Activated naive CD4-positive, alpha-beta T cell treated with anti-CD3 and anti-CD28 coated beads, Interleukin-2, amount 50 U/mL, for 16 hours (primary cell): ENCODE measurements around the gene TDRD9.
"Not testable (repeated sequence)": the region's sequence is repeated elsewhere in the genome, so short reads cannot be mapped to it uniquely, and the experiment has no call there.

Source experiments
- DNase-seq: peaks from one replicate; pipeline ENCODE4 v3.0.0-alpha.2; 2020

The TDRD9 gene

DNA sequence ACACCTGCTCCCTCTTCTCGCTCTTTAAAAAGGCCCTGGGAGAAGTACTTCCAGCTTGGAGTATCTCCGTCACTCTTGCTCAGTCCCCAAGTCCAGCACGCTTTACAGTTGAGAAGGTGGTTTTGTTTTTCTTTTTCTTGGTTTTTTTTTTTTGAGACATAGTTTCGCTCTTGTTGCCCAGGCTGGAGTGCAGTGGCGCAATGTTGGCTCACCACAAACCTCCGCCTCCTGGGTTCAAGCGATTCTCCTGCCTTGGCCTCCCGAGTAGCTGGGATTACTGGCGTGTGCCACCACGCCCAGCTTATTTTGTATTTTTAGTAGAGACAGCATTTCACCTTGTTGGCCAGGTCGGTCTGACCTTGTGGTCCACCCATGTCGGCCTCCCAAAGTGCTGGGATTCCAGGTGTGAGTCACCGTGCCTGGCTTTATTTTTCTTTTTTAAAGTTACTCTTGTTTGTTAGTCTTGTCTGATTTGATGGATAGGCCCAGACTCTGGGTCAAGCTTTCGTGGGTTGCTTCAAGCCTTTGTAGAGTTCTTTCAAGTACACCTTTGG lies 1.9 kb downstream of the TDRD9 start:
- no peak for DNase-seq

DNA sequence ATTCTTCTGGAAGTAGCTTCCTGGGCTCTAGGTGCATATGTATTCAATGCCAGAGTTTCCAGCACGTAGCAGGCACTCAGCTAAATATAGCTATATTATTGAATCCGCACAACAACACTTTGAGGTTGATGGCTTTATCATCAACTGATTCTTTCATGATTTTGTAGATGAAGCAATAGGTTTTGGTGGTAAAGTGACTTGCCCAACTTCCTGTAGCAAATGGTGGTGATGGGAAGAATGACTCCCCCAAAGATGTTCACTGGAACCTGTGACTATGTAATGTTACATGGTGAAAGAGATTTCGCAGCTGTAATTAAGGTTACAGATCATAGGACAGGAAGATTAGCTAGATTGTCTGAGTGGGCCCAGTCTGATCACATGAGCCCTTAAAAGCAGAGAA lies 3.2 kb downstream of the TDRD9 start:
- no peak for DNase-seq

DNA sequence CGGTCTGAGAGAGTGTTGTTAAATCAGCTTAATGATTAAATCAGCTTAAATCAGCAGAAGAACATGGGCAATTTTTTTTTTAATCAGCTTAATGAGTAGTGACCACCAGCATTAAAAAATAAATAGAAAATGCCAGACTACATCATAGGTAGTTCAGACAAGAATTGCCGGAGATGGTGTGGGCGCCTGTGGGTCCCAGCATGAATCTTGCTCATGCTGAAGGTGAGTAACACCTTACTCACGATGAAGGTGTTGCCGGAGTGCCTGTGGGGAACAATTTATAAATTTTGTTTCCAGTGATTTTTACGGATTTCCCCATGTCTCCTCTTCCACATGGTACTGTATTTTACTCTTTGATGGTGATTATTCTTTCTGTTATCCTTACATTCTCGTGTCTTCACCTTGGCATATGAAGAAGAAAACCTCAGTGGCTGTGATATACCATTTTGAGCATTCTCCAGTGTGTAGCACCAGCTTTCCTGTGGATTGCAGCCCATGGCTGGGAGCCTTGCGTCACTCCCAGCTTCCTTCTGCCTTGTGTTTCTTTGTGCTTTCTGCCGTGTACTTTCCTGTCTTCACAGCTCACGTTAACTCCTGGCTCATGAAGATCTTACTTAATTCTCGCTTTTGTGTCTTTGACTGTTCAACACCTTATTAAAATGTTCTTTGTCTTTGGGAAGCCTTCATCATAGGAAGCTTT lies 4.7 kb downstream of the TDRD9 start:
- DNase-seq = no peak

GRCh38 chr14:103935102-103935501 lies 6.8 kb downstream of the TDRD9 start:
- no peak for DNase-seq

DNA sequence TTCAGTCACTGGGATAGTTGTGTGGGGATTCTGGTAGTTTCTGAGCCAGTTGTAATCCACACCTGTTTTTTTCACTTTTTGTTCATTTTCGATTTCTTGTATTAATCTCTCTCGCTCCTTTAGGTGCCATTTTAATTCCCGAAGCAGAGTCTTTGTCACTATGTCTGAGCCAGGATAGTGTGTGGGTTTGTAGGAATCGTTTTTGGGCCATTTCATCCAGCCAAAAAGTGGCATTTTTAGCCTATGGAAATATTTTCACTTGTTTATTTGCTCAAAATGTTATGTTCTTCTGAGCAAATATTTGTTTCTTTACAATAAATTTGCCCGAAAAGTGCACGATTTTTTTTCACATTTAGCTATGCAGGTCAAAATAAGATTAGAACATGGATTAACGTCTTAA lies 13.2 kb downstream of the TDRD9 start:
- no peak for DNase-seq

GRCh38 chr14:103941973-103942736 lies 13.9 kb downstream of the TDRD9 start, which contains the start of gene RD3L:
RD3L (minus strand) TSS chr14:103942529; CDS start chr14:103941695, 834 bp downstream.
- no peak for DNase-seq

DNA sequence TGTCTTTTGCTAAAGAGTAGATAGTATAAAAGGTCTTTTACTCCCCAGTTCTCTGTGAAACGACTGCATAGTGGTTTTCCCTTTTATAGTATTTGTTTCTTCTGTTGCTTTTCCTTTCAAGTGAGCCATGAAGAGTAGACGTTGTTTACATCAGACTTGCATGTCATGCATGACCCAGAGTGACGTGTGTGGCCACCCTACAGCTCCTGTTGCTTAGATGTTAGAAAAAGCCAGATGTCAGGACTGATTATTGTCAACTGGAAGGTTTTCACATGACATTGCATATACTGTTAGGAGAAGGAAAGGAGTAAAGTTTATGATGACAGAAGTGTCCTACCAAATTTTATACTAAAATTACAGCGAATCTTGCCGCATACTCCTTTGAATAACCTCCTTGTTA lies 15.4 kb downstream of the TDRD9 start:
- DNase-seq = no peak

GRCh38 chr14:103946975-103947374 lies 18.7 kb downstream of the TDRD9 start:
- DNase-seq = no peak

- DNase-seq = no peak
Observed at GRCh38 chr14:103948442-103948841, 20.2 kb downstream of the TDRD9 start.

DNA sequence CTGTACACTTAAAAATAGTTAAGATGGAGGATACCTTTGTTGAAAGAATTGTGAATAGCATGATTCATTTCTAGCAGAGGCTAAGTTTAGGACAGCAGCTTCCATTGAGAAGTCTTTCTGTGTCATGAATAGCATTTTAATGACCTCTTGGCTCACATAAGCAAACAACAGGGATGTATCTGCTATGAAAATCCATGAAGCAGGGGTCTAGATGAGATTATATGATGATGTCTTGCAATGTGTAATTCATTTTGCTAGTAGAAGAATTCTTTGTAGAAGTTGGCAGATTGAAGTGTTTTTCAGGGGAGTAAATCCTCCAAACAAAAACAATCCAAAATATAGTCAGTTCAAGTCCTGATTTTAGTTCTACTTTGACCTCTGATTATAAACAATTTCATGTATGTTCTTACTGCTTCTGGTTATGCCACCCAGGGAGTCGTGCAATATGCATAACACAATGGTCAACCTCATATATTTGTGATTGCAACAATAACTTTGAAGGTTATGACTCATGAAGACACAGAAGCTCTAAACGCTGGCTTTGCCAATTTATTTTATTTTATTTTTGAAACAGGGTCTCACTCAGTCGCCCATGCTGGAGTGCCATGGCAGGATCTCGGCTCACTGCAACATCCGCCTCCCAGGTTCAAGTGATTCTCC lies 21.0 kb downstream of the TDRD9 start:
- no peak for DNase-seq

DNA sequence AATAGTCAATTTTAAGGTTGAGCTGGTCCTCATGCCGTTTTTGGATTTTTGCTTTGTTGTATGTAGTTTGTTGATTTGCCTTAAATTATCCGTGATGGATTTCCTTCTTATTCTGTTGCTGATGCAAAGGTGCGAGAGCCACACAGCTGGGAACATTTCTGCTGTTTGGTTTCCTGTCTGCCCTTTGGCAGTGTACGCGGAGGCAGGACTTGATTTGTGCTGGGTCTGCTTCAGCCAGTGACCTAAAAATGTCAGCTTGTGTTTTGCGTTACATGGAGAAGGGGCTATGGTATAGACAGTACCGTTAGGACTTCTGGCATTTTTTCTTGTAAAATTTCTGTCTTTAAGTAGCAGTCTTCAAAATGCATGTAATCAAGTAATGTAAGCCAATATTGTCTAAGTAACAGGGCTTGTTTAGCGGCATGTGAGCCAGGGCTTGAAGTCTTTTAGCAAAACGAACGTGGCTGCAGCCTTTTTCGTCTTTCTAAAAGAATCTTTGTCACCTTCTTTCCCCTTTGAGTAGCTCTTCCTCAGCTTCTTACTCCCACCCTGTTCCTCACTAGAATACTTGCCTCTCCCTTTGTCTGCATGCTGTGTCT lies 32.3 kb downstream of the TDRD9 start:
- no peak for DNase-seq

GRCh38 chr14:103961928-103962578 lies 33.8 kb downstream of the TDRD9 start:
- no peak for DNase-seq

DNA sequence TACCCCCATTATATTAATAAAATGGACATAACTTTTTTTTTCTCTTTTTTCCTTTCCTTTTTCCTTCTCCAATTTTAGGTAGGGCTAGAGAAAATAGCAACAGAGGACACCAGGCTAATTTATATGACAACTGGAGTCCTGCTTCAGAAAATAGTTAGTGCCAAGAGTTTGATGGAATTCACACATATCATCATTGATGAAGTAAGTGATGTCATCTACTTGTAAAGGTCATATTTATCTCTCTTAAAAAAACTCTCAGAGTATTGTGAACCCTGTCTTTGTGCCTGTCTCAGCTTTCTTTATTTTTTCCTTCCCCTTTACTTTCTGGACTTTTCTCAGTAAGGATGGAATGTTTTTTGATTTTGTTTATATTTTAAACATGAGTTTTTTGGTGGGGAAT lies 38.4 kb downstream of the TDRD9 start:
- DNase-seq = no peak

- no peak for DNase-seq
Observed at GRCh38 chr14:103969961-103970360, 41.7 kb downstream of the TDRD9 start.

GRCh38 chr14:103973354-103973753 lies 45.1 kb downstream of the TDRD9 start:
- DNase-seq = no peak

DNA sequence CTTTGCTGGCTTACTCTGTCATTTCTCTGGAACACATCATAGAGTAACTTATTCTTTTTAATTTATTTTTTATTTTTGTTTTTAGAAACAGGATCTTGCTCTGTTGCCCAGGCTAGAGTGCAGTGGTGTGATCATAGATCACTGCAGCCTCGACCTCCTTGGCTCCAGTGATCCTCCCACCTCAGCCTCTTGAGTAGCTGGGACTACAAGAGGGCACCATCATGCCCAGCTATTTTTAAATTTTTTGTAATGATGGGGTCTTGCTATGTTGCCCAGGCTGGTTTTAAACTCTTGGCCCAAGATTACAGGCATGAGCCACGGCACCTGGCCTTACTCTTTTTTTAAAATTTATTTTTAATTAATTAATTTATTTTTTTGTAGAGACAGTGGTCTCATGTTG lies 46.3 kb downstream of the TDRD9 start:
- no peak for DNase-seq

DNA sequence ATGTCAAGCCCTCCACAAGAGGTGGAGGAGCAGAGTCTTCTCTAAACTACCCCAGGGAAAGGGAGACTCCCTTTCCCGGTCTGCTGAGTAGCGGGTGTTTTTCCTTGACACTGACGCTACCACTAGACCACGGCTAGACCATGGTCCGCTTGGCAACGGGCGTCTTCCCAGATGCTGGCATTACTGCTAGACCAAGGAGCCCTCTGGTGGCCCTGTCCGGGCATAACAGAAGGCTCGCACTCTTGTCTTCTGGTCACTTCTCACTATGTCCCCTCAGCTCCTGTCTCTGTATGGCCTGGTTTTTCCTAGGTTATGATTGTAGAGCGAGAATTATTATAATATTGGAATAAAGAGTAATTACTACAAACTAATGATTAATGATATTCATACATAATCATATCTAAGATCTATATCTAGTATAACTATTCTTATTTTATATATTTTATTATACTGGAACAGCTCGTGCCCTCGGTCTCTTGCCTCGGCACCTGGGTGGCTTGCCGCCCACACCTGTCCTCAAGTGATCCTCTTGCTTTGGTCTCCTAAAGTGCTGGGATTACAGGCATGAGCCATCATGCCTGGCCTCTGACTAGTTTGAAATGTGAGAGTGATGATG lies 52.5 kb downstream of the TDRD9 start:
- DNase-seq = not testable (repeated sequence)

GRCh38 chr14:103984196-103984595 lies 55.9 kb downstream of the TDRD9 start:
- no peak for DNase-seq

DNA sequence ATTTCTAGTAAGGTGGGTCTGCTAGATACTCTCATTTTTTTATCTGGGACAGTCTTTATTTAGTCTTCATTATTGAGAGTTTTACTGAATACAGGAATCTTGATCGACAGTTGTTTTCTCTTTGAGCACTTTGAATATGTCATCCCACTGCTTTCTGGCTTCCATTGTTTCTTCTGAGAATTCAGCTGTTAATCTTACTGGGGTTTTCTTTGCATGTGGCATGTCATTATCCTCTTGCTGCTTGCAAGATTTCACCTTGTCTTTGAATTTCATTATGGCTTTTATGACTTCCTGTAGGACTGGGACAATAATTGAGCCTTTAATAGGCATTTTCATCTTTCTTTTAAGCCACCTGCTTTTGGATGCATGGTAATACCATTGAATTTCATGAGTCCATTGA lies 60.8 kb downstream of the TDRD9 start:
- DNase-seq = no peak

GRCh38 chr14:103989964-103990363 lies 61.7 kb downstream of the TDRD9 start:
- no peak for DNase-seq

DNA sequence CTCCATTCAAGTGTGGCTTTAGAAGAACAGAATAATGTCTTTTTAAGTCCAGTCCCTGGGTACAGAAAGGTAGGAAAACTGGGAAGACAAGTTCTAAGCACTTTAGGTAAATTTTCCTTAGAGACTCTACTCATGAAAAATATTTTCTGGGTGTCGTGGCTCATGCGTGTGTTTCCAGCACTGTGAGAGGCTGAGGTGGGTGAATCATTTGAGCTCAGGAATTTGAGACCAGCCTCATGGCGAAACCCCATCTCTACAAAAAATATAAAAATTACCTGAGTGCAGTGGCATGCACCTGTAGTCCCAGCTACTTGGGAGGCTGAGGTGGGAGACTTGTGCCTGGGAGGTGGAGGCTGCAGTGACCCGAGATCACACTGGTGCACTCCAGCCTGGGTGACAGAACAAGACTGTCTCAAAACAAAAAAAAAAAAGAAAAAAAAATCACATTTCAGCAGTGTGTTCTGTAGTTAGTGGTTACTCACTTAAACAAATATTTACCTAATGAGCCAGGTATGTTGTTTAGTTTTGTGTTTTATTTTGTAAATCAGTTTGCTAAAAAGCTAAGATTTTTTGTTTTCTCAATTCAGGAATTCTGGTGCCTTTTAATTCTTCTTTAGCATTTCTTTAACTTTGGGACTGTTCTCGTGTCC lies 66.4 kb downstream of the TDRD9 start:
- no peak for DNase-seq

DNA sequence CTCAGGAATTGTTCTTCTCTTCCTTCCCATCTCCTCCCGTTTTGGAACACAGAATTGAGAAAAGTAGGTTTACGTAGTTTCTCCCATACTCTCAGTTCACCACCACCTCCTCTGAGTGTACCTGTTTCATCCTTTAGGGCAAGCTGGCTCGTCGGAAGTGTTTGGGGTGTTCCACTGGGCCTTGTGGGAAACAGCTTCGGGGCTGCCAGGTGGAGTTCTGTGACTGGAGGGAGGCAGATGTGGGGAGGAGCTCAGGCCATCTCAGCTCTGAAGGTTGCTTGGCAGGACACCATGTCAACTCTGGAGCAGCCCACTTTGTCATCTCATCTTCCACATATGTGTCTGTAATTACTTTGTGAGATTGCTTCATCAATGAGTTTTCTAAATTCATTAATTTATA lies 67.6 kb downstream of the TDRD9 start:
- DNase-seq = no peak
